SU-DHL-6 (cell line): ENCODE results near the gene SPDYE17.
"Not testable (repeated sequence)": the region's sequence is repeated elsewhere in the genome, so short reads cannot be mapped to it uniquely, and the experiment has no call there.

Source experiments
- CTCF ChIP-seq: fragments of 200-600 bp; sonication (generic); IDR thresholded peaks from one replicate; pipeline ENCODE4 v1.5.1; 2017; ENCODE audit warnings: antibody characterized with exemption, mild to moderate bottlenecking, low read length, moderate library complexity; ENCODE audit not compliant: insufficient read depth, poor library complexity, severe bottlenecking
- EZH2phosphoT487 ChIP-seq: fragments of 200-600 bp; sonication (generic), shearing (Covaris generic); conservative IDR thresholded peaks from 2 replicates; pipeline ENCODE4 v1.6.1; 2018; ENCODE audit warnings: mild to moderate bottlenecking, antibody characterized with exemption, low read length, moderate library complexity, mixed read lengths

- not testable (repeated sequence) for TF ChIP-seq CTCF, EZH2phosphoT487
Observed at GRCh38 chr7:77006127-77007110, 25.7 kb downstream of the SPDYE17 start.
